CD4-positive, alpha-beta T cell (primary cell): ENCODE results near the gene CCDC50. TPM values are rescaled to one million over a fixed set of nuclear protein-coding genes. Genes with fewer than 3 reads are reported as not detected.

Experiments used
- ATAC-seq: fragments of 200-7000 bp; cut with Tn5 transposase; one replicate; pipeline ENCODE4 v1.10.0; 2022; ENCODE audit warnings: mild to moderate bottlenecking; ENCODE audit not compliant: poor library complexity
- CTCF ChIA-PET: fragments of 350-600 bp; sonication (Branson Sonifier 250); formaldehyde crosslinking; loops from one replicate; lab custom pipeline; 2021; ENCODE audit warnings: antibody characterized with exemption, inconsistent platforms; lab: Charles Lee
- POLR2A ChIA-PET: fragments of 350-600 bp; sonication (Branson Sonifier 250); formaldehyde crosslinking; loops from one replicate; lab custom pipeline; 2021; ENCODE audit warnings: antibody characterized with exemption, inconsistent platforms; lab: Charles Lee
- DNase-seq, 14 experiments: peaks; one replicate each; pipeline ENCODE4 v3.0.0-alpha.2; 2013 to 2020; ENCODE audit warnings: mixed read lengths in 2 of 14
- H3K27ac ChIP-seq, 2 donors: one replicate each; pipeline versions ENCODE4 v1.5.1 to v1.7.0; 2013; ENCODE audit warnings: low read length in 2 of 2, low read depth in 1 of 2, mild to moderate bottlenecking in 1 of 2
- H3K27me3 ChIP-seq, 2 experiments: 1 replicate in 1 of 2; 2 replicates in 1 of 2; pipeline versions ENCODE4 v1.6.1 to v1.7.0; 2013; ENCODE audit warnings: low read length in 2 of 2, control low read depth in 1 of 2, mild to moderate bottlenecking in 1 of 2, moderate library complexity in 1 of 2; ENCODE audit not compliant: insufficient read depth in 2 of 2, control insufficient read depth in 1 of 2
- H3K36me3 ChIP-seq: one replicate; pipeline ENCODE4 v1.6.1; 2013; ENCODE audit warnings: low read length, control low read depth; ENCODE audit not compliant: insufficient read depth
- H3K4me1 ChIP-seq: one replicate; pipeline ENCODE4 v1.6.1; 2013; ENCODE audit warnings: low read length, control low read depth; ENCODE audit not compliant: insufficient read depth
- H3K4me3 ChIP-seq: one replicate; pipeline ENCODE4 v1.5.1; 2013; ENCODE audit warnings: mild to moderate bottlenecking, low read length, moderate library complexity
- H3K9me3 ChIP-seq, 2 experiments: 1 replicate in 1 of 2; 2 replicates in 1 of 2; pipeline versions ENCODE4 v1.6.1 to v1.7.0; 2013; ENCODE audit warnings: low read length in 2 of 2, mild to moderate bottlenecking in 2 of 2, control low read depth in 1 of 2, moderate library complexity in 1 of 2; ENCODE audit not compliant: control insufficient read depth in 1 of 2, insufficient read depth in 1 of 2
- H3K27ac Mint-ChIP-seq: one replicate; pipeline ENCODE4 v1.8.0; 2020; ENCODE audit warnings: mixed read lengths
- H3K27me3 Mint-ChIP-seq: one replicate; pipeline ENCODE4 v1.8.0; 2021; ENCODE audit warnings: mixed read lengths
- H3K36me3 Mint-ChIP-seq: one replicate; pipeline ENCODE4 v1.8.0; 2021; ENCODE audit warnings: low read depth, mixed read lengths
- H3K4me1 Mint-ChIP-seq: one replicate; pipeline ENCODE4 v1.8.0; 2021; ENCODE audit warnings: low read depth, mixed read lengths
- H3K4me3 Mint-ChIP-seq: one replicate; pipeline ENCODE4 v1.8.0; 2020; ENCODE audit warnings: mild to moderate bottlenecking, mixed read lengths
- H3K9me3 Mint-ChIP-seq: one replicate; pipeline ENCODE4 v1.8.0; 2020; ENCODE audit warnings: mixed read lengths
- CTCF ChIP-seq: fragments of 200-600 bp; IDR thresholded peaks from one replicate; pipeline ENCODE4 v1.8.0; 2022; ENCODE audit warnings: antibody characterized with exemption, mild to moderate bottlenecking
- intact Hi-C, 2 experiments: fragments of 100-400 bp; cut with DNase I in 1 of 2; cut with micrococcal nuclease in 1 of 2; formaldehyde crosslinking; loops; one replicate each; pipeline versions ENCODE4 v1.15.1 to v1.9.0; 2023 to 2025; cut with DNase I, micrococcal nuclease
- total RNA-seq, 174 experiments: library from RNA in 2 of 174; stranded (reverse) in 2 of 174; gene quantifications; one replicate each; pipeline ENCODE4 v1.2.3 and lab custom pipeline; 2021 to 2026

CCDC50 gene
- total RNA-seq, 2 experiments from 2014 or later, result 16.7 to 16.8 TPM

- no peaks in the 10 kb centered on the region for H3K27me3 Mint-ChIP-seq
- ATAC-seq (no peak), DNase-seq (no peak)
- no peak for TF ChIP-seq CTCF
- Histone ChIP-seq H3K4me1 (no peaks in the 10 kb centered on the region), H3K27ac (no peak overlapping the region), H3K36me3 (no peaks in the 10 kb centered on the region), H3K27me3 (no peaks in the 10 kb centered on the region), H3K4me3 (no peak overlapping the region), H3K9me3 (no peaks in the 10 kb centered on the region)
- no peak overlapping the region for H3K27ac Mint-ChIP-seq
- no peaks in the 10 kb centered on the region for H3K4me1 Mint-ChIP-seq
- intact Hi-C loops, result no loop called here
- POLR2A ChIA-PET, result no interaction called here
- no peaks in the 10 kb centered on the region for H3K9me3 Mint-ChIP-seq
- CTCF ChIA-PET, result no interaction called here
- H3K36me3 Mint-ChIP-seq, result no peaks in the 10 kb centered on the region
- no peak overlapping the region for H3K4me3 Mint-ChIP-seq
Observed at GRCh38 chr3:191390580-191390979, 61.4 kb downstream of the CCDC50 start.

GRCh38 chr3:191391861-191392808 is 62.9 kb downstream of the CCDC50 start:
- Mint-ChIP-seq H3K36me3 (no peaks in the 10 kb centered on the region), H3K4me3 (no peak overlapping the region), H3K9me3 (no peaks in the 10 kb centered on the region), H3K4me1 (no peaks in the 10 kb centered on the region), H3K27ac (no peak overlapping the region), H3K27me3 (no peaks in the 10 kb centered on the region)
- H3K27me3 ChIP-seq, result no peaks in the 10 kb centered on the region
- no peak for DNase-seq
- H3K36me3 ChIP-seq, result no peaks in the 10 kb centered on the region
- no peaks in the 10 kb centered on the region for H3K4me1 ChIP-seq
- ChIA-PET POLR2A (no interaction called here), CTCF (no interaction called here)
- no peaks in the 10 kb centered on the region for H3K9me3 ChIP-seq
- H3K27ac ChIP-seq, result no peak overlapping the region
- ATAC-seq, result no peak
- intact Hi-C loops, result loop anchor here in 1 of 2 experiments (1.0 kb wide), 1 partner anchor 38 kb away; no protein-coding TSS in a partner anchor
- H3K4me3 ChIP-seq, result no peak overlapping the region
- no peak for TF ChIP-seq CTCF

- H3K27ac ChIP-seq, result no peak overlapping the region
- no peaks in the 10 kb centered on the region for H3K4me1 Mint-ChIP-seq
- intact Hi-C loops, result no loop called here
- DNase-seq (no peak), ATAC-seq (no peak)
- ChIA-PET CTCF (no interaction called here), POLR2A (no interaction called here)
- no peak overlapping the region for H3K4me3 Mint-ChIP-seq
- no peaks in the 10 kb centered on the region for H3K9me3 ChIP-seq
- no peaks in the 10 kb centered on the region for H3K4me1 ChIP-seq
- TF ChIP-seq CTCF, result no peak
- H3K9me3 Mint-ChIP-seq, result no peaks in the 10 kb centered on the region
- H3K27me3 Mint-ChIP-seq, result no peaks in the 10 kb centered on the region
- no peak overlapping the region for H3K4me3 ChIP-seq
- H3K36me3 ChIP-seq, result no peaks in the 10 kb centered on the region
- no peaks in the 10 kb centered on the region for H3K27me3 ChIP-seq
- no peaks in the 10 kb centered on the region for H3K36me3 Mint-ChIP-seq
- H3K27ac Mint-ChIP-seq, result no peak overlapping the region
Observed at GRCh38 chr3:191393146-191393545, 64.0 kb downstream of the CCDC50 start.
